ENCODE data around the gene VDAC2.
"Not testable (repeated sequence)": the region's sequence is repeated elsewhere in the genome, so short reads cannot be mapped to it uniquely, and the experiment has no call there.

The VDAC2 gene, protein sequence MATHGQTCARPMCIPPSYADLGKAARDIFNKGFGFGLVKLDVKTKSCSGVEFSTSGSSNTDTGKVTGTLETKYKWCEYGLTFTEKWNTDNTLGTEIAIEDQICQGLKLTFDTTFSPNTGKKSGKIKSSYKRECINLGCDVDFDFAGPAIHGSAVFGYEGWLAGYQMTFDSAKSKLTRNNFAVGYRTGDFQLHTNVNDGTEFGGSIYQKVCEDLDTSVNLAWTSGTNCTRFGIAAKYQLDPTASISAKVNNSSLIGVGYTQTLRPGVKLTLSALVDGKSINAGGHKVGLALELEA

DNA sequence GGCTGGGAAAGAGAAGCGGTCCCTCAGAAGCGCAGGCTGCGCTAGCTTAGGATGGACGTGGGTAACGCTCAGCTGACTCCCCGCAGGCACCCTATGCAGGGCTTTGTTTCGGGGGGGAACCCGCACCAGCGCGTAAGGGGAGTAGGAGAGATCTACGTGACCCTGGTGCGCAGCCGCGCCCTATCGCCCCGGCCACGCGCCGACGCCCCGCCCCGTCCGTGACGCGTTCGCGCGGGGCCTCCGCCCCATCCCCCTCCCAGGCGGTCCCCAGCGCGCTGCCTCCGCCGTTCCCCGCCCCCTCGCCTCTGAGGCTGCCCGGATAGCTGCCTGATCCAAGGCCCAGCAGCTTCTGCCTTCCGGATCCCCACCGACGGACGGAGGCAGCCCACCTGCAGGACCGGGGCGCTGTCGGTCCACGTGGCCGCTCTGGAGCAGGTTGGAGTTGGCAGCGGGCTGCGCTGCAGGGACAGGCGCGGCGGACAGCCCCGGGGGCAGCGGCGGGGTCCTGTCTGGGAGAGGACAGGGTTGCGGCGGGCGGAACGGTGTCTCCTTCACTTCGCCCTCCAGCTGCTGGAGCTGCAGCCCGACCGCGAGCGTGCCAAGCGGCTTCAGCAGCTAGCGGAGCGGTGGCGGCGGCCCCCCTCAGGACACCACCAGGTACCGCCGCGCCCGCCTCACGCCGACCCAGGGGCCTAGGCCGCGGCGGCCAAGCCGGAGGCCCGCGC lies at the start of gene VDAC2:
TSS of gene VDAC2 (plus strand) at position 515 of the 725 bp plus-strand sequence. CDS start 363 bp downstream, outside the sequence.
- DNase-seq = peak; percentile 60 to 86

DNA sequence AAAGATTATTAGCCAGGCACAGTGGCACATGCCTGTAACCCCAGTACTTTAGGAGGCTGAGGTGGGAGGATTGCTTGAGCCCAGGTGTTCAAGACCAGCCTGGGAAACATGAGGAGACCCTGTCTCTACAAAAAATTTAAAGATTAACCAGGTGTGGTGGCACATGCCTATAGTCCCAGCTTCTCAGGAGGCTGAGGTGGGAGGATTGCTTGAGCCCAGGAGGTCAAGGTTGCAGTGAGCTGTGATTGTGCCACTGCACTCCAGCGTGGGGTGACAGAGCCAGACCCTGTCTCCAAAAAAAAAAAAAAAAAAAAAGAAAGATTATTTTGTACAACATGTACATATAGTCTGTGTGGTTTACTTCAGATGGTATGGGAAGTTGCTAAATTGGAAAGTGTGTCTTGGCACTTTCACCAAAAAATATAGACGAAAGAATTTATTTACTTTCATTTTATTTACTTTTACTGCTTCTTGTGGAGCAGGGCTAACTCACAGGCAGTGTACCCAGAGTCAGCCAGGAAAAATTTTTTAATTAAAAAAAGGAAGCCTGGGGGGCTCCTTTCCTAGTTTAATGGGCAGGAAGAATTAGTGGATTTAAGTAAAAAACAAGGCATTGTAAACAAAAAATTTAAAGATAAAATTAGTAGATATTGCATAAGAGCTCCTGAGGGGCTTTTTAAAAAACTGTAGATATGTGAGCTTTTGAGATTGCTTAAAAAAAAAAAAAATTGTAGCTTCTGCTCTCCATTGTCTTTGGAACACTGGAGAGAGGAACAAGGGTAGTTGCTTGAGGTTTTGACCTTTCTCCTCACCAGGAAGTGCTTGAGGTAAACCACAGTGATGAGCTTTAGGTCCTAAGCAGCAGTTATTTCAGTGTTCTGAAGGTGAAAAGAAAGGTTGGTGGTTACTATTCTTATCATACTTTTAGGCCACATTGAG lies 44.6 kb upstream of the VDAC2 start:
- no peak for DNase-seq

- DNase-seq = no peak
Observed at GRCh38 chr10:75166623-75166972, 44.0 kb upstream of the VDAC2 start.

- no peak for DNase-seq
Observed at GRCh38 chr10:75168275-75168674, 42.3 kb upstream of the VDAC2 start.

- no peak for DNase-seq
Observed at GRCh38 chr10:75170215-75170614, 40.4 kb upstream of the VDAC2 start.

GRCh38 chr10:75175046-75175445 lies 35.5 kb upstream of the VDAC2 start:
- no peak for DNase-seq

- DNase-seq = no peak
Observed at GRCh38 chr10:75176046-75176445, 34.5 kb upstream of the VDAC2 start.

DNA sequence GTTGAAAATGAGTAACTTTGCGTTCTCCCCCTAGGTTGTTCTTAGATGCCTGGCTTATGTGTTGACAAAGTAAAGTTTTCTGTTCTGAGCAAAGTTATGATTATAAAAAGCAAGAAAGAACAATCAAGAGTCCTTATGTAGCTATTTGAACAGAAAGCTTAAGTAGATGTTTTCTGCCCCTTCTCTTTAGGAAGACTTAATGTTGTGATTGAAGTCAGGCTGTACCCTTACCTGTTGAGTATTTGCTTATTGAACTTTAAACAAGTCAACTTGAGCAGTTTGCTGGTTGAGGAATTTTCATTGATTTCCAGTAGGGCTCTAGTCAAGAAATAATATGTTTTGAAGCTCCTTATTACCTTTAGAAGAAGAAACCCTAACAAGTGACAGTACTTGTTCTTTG lies 33.9 kb upstream of the VDAC2 start:
- no peak for DNase-seq

GRCh38 chr10:75179657-75180177 lies 30.9 kb upstream of the VDAC2 start:
- DNase-seq = no peak

DNA sequence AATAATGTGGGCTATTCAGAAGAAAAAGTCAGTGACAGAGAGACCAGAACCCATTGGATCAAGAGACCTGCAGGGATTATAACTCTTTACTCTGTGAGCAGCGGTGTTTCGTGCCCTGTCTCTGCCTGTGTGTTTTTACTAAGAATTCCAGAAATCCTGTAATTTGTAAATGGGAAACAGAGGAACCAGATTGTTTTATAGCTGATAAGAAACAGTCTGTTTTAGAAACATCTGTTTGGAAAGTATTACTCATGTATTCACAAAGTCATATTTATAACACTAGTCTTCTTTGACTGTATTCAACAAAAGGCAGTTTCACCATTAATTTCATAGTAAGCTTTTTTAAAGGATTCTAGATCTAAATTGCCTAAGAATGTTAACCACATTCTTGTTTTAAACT lies 30.0 kb upstream of the VDAC2 start:
- no peak for DNase-seq

DNA sequence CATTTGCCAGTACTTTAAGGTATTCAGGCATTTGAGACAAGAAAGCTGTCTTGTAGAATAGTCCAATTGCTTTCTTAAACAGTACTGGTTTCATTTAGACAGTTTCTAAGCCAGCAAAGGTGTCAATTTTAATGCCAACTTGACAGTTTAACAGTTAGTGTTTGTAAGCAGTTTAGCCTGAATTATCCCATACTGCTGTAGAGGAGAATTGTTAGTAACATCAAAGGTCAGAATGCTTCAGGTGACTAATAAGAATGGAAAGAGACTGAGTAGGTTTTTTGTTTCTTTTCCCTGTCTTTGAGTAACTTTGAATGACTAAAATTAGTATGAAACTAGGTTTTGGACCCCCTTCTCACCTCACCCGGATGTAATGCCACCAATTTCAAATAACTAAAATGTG lies 29.5 kb upstream of the VDAC2 start:
- DNase-seq = no peak

DNA sequence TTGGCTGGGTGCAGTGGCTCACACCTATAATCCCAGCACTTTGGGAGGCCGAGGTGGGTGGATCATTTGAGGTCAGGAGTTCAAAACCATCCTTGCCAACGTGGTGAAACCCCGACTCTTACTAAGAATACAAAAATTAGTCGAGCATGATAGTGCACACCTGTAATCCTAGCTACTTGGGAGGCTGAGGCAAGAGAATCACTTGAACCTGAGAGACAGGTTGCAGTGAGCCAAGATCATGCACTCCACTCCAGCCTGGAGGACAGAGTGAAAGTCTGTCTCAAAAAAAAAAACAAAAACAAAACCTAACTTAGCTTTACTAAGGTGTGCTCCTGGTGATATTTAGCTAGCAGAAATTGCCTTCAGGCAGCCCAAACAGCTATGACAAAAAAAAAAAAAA lies 24.3 kb upstream of the VDAC2 start:
- DNase-seq = no peak

GRCh38 chr10:75187961-75188426 lies 22.6 kb upstream of the VDAC2 start:
- DNase-seq = peak in 1 of 2 experiments; percentile 26

GRCh38 chr10:75188522-75188921 lies 22.1 kb upstream of the VDAC2 start:
- not testable (repeated sequence) for DNase-seq

DNA sequence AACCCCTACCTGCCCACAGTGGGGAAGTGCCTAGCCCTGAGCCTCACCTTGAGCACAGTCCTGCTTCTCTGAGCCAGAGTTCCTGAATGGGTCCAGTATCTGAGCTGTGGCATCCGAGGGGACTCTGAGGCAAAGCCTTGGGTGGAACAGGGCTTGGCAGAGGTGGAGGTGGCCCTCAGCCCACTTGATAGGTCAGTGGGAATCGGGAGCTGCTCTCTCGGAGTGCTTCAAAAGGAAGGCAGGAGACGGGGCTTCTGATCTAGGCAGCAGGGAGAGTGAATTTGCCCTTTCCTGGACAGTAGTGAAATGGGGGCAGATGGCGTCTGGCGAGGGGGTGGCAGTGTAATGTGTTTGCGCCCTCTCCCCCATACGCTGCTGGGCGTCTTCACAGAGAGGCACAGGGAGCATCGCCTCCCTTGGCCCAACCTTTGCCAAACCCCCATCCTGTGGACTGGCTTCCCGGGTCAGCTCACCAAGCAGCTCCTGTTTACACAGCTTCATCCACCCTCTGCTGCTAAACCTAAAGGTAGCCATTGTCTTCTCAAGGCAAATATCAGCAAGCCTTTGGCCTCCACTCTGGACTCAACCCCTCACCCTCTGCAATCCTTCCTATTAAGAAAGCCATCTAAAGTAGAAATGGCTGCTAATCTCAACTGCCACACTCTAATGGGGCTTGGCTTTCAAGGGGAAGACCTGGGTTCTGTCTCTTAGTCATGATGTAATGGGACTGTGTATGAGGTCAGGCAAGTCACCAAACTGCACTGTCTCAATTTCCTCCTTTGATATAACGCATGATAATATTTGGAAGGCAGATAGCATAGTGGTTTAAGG lies 21.1 kb upstream of the VDAC2 start:
- no peak for DNase-seq

GRCh38 chr10:75191821-75192568 lies 18.6 kb upstream of the VDAC2 start:
- no peak for DNase-seq

DNA sequence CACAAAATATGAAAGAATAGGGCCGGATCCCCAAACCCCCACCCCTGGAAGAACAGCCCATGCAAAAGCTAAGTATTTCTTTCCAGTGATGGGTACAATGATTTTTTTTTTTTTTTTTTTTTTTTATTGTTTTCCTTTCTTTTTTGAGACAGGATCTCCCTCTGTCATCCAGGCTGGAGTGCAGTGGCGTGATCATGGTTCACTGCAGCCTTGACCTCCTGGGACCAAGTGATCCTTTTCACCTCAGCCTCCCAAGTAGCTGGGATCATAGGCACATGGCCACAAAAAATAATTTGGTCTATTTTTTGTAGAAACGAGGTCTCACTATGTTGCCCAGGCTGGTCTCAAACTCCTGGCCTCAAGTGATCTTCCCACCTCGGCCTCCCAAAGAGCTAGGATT lies 16.0 kb upstream of the VDAC2 start:
- not testable (repeated sequence) for DNase-seq

DNA sequence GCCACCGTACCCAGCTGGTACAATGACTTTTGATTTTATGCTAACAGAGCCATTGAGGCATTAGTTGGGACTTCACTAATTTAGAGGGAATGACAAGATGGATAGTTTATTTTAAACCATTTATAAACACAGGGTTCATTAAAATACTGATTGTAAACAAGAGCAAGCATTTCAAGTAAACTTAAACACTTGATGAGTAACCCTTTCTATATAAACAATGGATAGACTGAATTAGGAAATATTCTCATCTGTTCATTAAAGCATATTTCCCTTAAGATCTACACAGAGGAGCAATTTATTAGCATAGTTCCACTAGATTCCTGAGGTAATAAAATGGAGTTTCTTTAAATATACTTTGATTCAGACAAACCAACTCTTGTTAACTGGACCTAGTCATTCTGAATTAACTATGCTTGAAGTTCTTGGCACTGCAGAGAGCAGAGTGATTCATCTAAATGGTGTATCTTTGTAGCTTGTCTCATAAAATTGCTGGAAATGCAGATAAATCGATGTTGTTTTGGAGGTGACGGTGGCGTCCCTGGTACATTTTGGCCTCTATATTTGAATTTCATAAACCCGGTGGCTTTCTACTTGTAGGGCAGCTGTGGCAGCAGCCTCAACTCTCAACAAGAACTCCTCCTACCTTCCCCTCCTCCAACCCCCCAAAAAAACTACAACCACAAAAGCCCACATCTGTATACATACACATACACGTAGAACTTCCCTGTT lies 15.4 kb upstream of the VDAC2 start:
- no peak for DNase-seq

GRCh38 chr10:75197066-75197465 lies 13.5 kb upstream of the VDAC2 start:
- no peak for DNase-seq

- DNase-seq = no peak
Observed at GRCh38 chr10:75197906-75198305, 12.7 kb upstream of the VDAC2 start.

DNA sequence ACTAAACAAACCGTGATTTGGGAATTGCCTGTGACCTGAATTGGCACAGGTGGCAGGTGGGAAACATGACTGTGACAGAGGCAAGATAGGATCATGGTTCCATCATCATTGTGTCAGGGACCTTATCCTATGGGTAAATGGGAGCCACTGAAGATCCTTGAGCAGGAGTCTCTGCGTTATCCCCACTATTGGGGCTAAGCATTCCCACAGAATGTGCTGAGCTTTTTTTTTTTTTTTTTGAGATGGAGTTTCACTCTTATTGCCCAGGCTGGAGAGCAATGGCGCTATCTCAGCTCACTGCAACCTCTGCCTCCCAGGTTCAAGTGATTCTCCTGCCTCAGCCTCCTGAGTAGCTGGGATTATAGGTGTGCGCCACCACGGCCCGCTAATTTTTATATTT lies 10.6 kb upstream of the VDAC2 start:
- DNase-seq = not testable (repeated sequence)
